Measurements from ENCODE around the gene BLID.

BLID gene

GRCh38 chr11:122115524-122116379, at the start of gene BLID:
TSS of gene BLID (minus strand) at chr11:122116215. CDS start at chr11:122115922, 293 bp downstream.
- no peaks in the 10 kb centered on the region for H3K27me3 ChIP-seq
- no peak within 1 kb of the TSS for H3K4me3 ChIP-seq
- TF ChIP-seq Cebpa-rat (IDR thresholded peaks at IDR 0.05), result no peak
- no peaks in the 10 kb centered on the region for H3K36me3 ChIP-seq
- H3K4me2 ChIP-seq, result no peak within 1 kb of the TSS
- no peaks in the 10 kb centered on the region for H3K9me3 ChIP-seq
- no peaks in the 10 kb centered on the region for H3K4me1 ChIP-seq
- no peak within 1 kb of the TSS for H3K9ac ChIP-seq
- H4K20me1 ChIP-seq, result no peaks in the 10 kb centered on the region
- H3K27ac ChIP-seq, result no peak within 1 kb of the TSS

GRCh38 chr11:122163053-122163819, 47.2 kb upstream of the BLID start:
- Histone ChIP-seq H3K27ac (no peak overlapping the region), H3K27me3 (no peaks in the 10 kb centered on the region), H3K36me3 (no peaks in the 10 kb centered on the region), H3K4me3 (no peak overlapping the region), H3K4me2 (no peak overlapping the region), H4K20me1 (no peaks in the 10 kb centered on the region), H3K4me1 (peaks cover 11% of the 10 kb centered on the region), H3K9ac (no peak overlapping the region), H3K9me3 (no peaks in the 10 kb centered on the region)
- no peak for TF ChIP-seq Cebpa-rat (IDR thresholded peaks at IDR 0.05)

GRCh38 chr11:122162095-122162494, 46.1 kb upstream of the BLID start:
- Histone ChIP-seq H4K20me1 (no peaks in the 10 kb centered on the region), H3K27ac (no peak overlapping the region), H3K4me1 (peaks cover 11% of the 10 kb centered on the region), H3K27me3 (no peaks in the 10 kb centered on the region), H3K9ac (no peak overlapping the region), H3K4me2 (no peak overlapping the region), H3K4me3 (no peak overlapping the region), H3K9me3 (no peaks in the 10 kb centered on the region), H3K36me3 (no peaks in the 10 kb centered on the region)
- no peak for TF ChIP-seq Cebpa-rat (IDR thresholded peaks at IDR 0.05)

- H3K4me1 ChIP-seq, result peaks cover 11% of the 10 kb centered on the region
- no peak overlapping the region for H3K4me3 ChIP-seq
- no peaks in the 10 kb centered on the region for H3K36me3 ChIP-seq
- no peak overlapping the region for H3K27ac ChIP-seq
- no peaks in the 10 kb centered on the region for H4K20me1 ChIP-seq
- no peak overlapping the region for H3K9ac ChIP-seq
- no peak for TF ChIP-seq Cebpa-rat (IDR thresholded peaks at IDR 0.05)
- no peaks in the 10 kb centered on the region for H3K9me3 ChIP-seq
- no peaks in the 10 kb centered on the region for H3K27me3 ChIP-seq
- H3K4me2 ChIP-seq, result no peak overlapping the region
Observed at GRCh38 chr11:122160841-122161590, 45.0 kb upstream of the BLID start.

GRCh38 chr11:122159861-122160260, 43.8 kb upstream of the BLID start:
- no peak overlapping the region for H3K4me2 ChIP-seq
- no peak overlapping the region for H3K4me3 ChIP-seq
- H3K4me1 ChIP-seq, result peaks cover 11% of the 10 kb centered on the region
- H3K27ac ChIP-seq, result no peak overlapping the region
- no peaks in the 10 kb centered on the region for H3K36me3 ChIP-seq
- no peak overlapping the region for H3K9ac ChIP-seq
- no peaks in the 10 kb centered on the region for H3K9me3 ChIP-seq
- H4K20me1 ChIP-seq, result no peaks in the 10 kb centered on the region
- TF ChIP-seq Cebpa-rat (IDR thresholded peaks at IDR 0.05), result no peak
- no peaks in the 10 kb centered on the region for H3K27me3 ChIP-seq

GRCh38 chr11:122159173-122159721, 43.2 kb upstream of the BLID start:
- H3K4me1 ChIP-seq, result peaks cover 11% of the 10 kb centered on the region
- no peak overlapping the region for H3K27ac ChIP-seq
- H3K9me3 ChIP-seq, result no peaks in the 10 kb centered on the region
- H3K9ac ChIP-seq, result no peak overlapping the region; the same call in 1 of the 2 replicates
- no peak for TF ChIP-seq Cebpa-rat (IDR thresholded peaks at IDR 0.05)
- H3K4me3 ChIP-seq, result no peak overlapping the region
- no peaks in the 10 kb centered on the region for H3K36me3 ChIP-seq
- H4K20me1 ChIP-seq, result no peaks in the 10 kb centered on the region
- H3K4me2 ChIP-seq, result peak overlapping the region; percentile 60
- H3K27me3 ChIP-seq, result no peaks in the 10 kb centered on the region

- Histone ChIP-seq H3K4me3 (no peak overlapping the region), H4K20me1 (no peaks in the 10 kb centered on the region), H3K4me2 (no peak overlapping the region), H3K27ac (no peak overlapping the region), H3K27me3 (no peaks in the 10 kb centered on the region), H3K36me3 (no peaks in the 10 kb centered on the region), H3K4me1 (peaks cover 11% of the 10 kb centered on the region), H3K9me3 (no peaks in the 10 kb centered on the region), H3K9ac (no peak overlapping the region)
- TF ChIP-seq Cebpa-rat (IDR thresholded peaks at IDR 0.05), result no peak
Observed at GRCh38 chr11:122158171-122158570, 42.2 kb upstream of the BLID start.

- H3K9ac ChIP-seq, result no peak overlapping the region
- H3K4me3 ChIP-seq, result no peak overlapping the region
Observed at GRCh38 chr11:122157653-122158161, 41.7 kb upstream of the BLID start.

GRCh38 chr11:122156940-122157382, 40.9 kb upstream of the BLID start:
- no peaks in the 10 kb centered on the region for H3K36me3 ChIP-seq
- H3K4me3 ChIP-seq, result no peak overlapping the region
- peaks cover 11% of the 10 kb centered on the region for H3K4me1 ChIP-seq
- H4K20me1 ChIP-seq, result no peaks in the 10 kb centered on the region
- no peak overlapping the region for H3K4me2 ChIP-seq
- no peak overlapping the region for H3K27ac ChIP-seq
- no peaks in the 10 kb centered on the region for H3K9me3 ChIP-seq
- no peak for TF ChIP-seq Cebpa-rat (IDR thresholded peaks at IDR 0.05)
- no peak overlapping the region for H3K9ac ChIP-seq
- no peaks in the 10 kb centered on the region for H3K27me3 ChIP-seq

More at GRCh38 chr11:122157653-122158161, 41.7 kb upstream of the BLID start:
- no peaks in the 10 kb centered on the region for H3K36me3 ChIP-seq
- peaks cover 11% of the 10 kb centered on the region for H3K4me1 ChIP-seq
- TF ChIP-seq Cebpa-rat (IDR thresholded peaks at IDR 0.05), result no peak
- 0 out of 2 replicates have a peak overlapping the region, but pooled peaks have one; percentile 15 for H3K4me2 ChIP-seq
- H4K20me1 ChIP-seq, result no peaks in the 10 kb centered on the region
- no peaks in the 10 kb centered on the region for H3K27me3 ChIP-seq
- H3K27ac ChIP-seq, result no peak overlapping the region
- H3K9me3 ChIP-seq, result no peaks in the 10 kb centered on the region

Data from BLaER1 (cell line).